ENCODE results near the gene CGREF1. TPM values are rescaled to one million over a fixed set of nuclear protein-coding genes. Genes with fewer than 3 reads are reported as not detected.
A peak's percentile ranks its signal among the peaks of the same experiment; 100 is the strongest.

The CGREF1 gene
- polyA plus RNA-seq, 1 of the 3 experiments (the other 2 are of a cell fraction), result 18.3 TPM

DNA sequence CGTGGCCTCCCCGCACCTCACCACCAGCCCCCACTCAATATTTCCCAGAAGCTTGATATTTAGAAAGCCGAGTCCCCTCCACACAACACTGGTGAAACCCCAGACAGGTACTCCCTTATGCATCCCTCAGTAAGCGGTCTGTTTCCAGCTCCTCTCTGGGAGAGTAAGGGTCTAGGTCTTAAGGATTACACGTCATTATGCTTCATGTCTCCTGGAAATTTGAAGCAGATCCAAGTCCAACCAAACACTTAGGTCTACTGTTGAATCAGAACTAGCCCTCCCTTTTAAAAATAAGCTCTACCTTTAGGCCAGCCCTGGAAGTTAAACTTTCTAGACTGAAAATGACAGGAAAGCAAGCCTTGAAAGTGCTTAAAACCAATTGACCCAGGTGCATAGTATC is 46.0 kb downstream of the CGREF1 start:
- peaks cover 14% of the 10 kb centered on the region for H4K20me1 ChIP-seq (ENCODE audit: insufficient read depth)
- TF ChIP-seq, protein P1, sequence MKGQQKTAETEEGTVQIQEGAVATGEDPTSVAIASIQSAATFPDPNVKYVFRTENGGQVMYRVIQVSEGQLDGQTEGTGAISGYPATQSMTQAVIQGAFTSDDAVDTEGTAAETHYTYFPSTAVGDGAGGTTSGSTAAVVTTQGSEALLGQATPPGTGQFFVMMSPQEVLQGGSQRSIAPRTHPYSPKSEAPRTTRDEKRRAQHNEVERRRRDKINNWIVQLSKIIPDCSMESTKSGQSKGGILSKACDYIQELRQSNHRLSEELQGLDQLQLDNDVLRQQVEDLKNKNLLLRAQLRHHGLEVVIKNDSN (IDR thresholded peaks at IDR 0.05; ENCODE audit: borderline replicate concordance, low read depth), result no peak
- TF ChIP-seq RCOR1 (IDR thresholded peaks at IDR 0.05; ENCODE audit: low read length), result no peak
- TF ChIP-seq FOSL2 (IDR thresholded peaks at IDR 0.05; ENCODE audit: borderline replicate concordance, low read depth), result no peak
- TF ChIP-seq, protein P2, sequence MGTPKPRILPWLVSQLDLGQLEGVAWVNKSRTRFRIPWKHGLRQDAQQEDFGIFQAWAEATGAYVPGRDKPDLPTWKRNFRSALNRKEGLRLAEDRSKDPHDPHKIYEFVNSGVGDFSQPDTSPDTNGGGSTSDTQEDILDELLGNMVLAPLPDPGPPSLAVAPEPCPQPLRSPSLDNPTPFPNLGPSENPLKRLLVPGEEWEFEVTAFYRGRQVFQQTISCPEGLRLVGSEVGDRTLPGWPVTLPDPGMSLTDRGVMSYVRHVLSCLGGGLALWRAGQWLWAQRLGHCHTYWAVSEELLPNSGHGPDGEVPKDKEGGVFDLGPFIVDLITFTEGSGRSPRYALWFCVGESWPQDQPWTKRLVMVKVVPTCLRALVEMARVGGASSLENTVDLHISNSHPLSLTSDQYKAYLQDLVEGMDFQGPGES (IDR thresholded peaks at IDR 0.05; ENCODE audit: low read depth, low read length), result no peak
- TF ChIP-seq, protein P3, sequence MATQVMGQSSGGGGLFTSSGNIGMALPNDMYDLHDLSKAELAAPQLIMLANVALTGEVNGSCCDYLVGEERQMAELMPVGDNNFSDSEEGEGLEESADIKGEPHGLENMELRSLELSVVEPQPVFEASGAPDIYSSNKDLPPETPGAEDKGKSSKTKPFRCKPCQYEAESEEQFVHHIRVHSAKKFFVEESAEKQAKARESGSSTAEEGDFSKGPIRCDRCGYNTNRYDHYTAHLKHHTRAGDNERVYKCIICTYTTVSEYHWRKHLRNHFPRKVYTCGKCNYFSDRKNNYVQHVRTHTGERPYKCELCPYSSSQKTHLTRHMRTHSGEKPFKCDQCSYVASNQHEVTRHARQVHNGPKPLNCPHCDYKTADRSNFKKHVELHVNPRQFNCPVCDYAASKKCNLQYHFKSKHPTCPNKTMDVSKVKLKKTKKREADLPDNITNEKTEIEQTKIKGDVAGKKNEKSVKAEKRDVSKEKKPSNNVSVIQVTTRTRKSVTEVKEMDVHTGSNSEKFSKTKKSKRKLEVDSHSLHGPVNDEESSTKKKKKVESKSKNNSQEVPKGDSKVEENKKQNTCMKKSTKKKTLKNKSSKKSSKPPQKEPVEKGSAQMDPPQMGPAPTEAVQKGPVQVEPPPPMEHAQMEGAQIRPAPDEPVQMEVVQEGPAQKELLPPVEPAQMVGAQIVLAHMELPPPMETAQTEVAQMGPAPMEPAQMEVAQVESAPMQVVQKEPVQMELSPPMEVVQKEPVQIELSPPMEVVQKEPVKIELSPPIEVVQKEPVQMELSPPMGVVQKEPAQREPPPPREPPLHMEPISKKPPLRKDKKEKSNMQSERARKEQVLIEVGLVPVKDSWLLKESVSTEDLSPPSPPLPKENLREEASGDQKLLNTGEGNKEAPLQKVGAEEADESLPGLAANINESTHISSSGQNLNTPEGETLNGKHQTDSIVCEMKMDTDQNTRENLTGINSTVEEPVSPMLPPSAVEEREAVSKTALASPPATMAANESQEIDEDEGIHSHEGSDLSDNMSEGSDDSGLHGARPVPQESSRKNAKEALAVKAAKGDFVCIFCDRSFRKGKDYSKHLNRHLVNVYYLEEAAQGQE (IDR thresholded peaks at IDR 0.05; ENCODE audit: low read depth, low read length), result no peak
- TF ChIP-seq SMC3 (IDR thresholded peaks at IDR 0.05; ENCODE audit: low read depth, low read length), result no peak
- no peak overlapping the region for H3K9ac ChIP-seq
- peak overlapping the region; percentile 68; the same call in 1 of the 2 replicates for H2AFZ ChIP-seq (ENCODE audit: low read depth)
- ChIA-PET CTCF (interaction anchor here (0.7 to 18.5 kb wide), 8 partner anchors 10 to 235 kb away, joined by 3 to 227 read pairs (median 4); partner anchors contain the start of genes AGBL5, EMILIN1 and KHK), POLR2A (interaction anchor here (0.6 to 5.7 kb wide), 10 partner anchors 9 to 422 kb away, joined by 3 to 80 read pairs (median 16); partner anchors contain the start of genes ABHD1, AGBL5, FNDC4 and GTF3C2)
- peak overlapping the region in 1 of 2 experiments; percentile 98; a peak in 2 of 4 replicates for H3K4me3 ChIP-seq (ENCODE audit: low read depth in 2 of 2, low read length in 1 of 2)
- no peak for DNase-seq
- 57% methylated on average over 5 of the region's 5 CpGs for WGBS (ENCODE audit: low lambda C conversion rate)
- peak overlapping the region; percentile 89 for H3K4me2 ChIP-seq
- H3K79me2 ChIP-seq (ENCODE audit: insufficient read depth), result peaks cover 36% of the 10 kb centered on the region
- H3K36me3 ChIP-seq (replicated peaks in 1 of 2; ENCODE audit: control insufficient read depth in 1 of 2, insufficient read depth in 2 of 2, low read length in 1 of 2), result peaks cover 16 to 26% of the 10 kb centered on the region in 2 experiments
- H3K27me3 ChIP-seq (ENCODE audit: insufficient read depth), result no peaks in the 10 kb centered on the region
- no peaks in the 10 kb centered on the region for H3K9me3 ChIP-seq
- no peaks in the 10 kb centered on the region for H3K9me2 ChIP-seq
- H3K27ac ChIP-seq (ENCODE audit: low read depth in 2 of 2, low read length in 1 of 2), result peak overlapping the region; percentile 89 to 98
- peaks cover 50 to 80% of the 10 kb centered on the region in 2 experiments for H3K4me1 ChIP-seq (ENCODE audit: control insufficient read depth in 1 of 2, insufficient read depth in 2 of 2, low read depth in 1 of 2, low read length in 1 of 2)
- peaks cover 12% of the 10 kb centered on the region for H3F3A ChIP-seq (replicated peaks; ENCODE audit: insufficient read depth)

DNA sequence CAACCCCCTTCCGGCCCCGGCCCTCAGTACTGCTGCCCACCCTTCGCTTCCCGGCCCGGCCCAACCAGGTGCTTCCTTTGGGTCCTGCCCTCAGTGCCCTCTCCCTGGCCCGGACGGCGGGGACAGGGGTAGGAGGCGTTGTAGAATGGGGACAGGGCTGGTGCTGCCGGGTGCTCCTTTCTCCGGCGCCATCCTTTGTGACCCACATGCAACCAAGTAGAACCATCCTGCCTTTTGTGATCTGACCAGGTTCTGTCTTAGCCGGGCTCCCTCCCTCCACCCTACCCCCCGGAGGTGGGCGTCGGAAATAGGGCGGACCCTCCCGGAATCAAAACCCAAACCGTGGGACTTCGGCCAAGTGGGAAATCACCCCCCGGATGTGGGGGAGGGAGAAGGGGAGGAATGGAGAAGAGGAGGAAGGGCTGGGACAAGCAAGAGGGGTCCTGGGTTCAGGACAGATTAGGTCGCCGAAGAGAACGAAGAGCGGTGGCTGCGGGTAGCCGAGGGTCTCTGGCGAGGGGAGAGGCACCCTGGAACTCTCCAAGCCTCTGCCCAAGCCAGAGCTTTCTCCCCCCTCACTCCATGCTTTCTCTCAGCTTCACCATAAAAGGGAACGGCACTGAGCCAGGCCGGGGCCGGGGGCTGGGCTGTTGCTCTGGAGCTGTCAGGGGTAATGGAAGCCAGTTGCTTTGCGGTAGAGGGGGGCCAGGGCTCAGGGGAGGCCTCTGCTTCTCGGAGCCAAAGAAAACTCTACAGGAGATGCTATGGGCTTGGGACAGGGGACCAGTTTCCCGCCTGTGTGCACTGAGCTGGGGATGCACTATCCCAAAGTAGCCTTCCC is 46.7 kb downstream of the CGREF1 start:
- H4K20me1 ChIP-seq (ENCODE audit: insufficient read depth), result peaks cover 14% of the 10 kb centered on the region
- peaks cover 22 to 33% of the 10 kb centered on the region in 2 experiments for H3K36me3 ChIP-seq (replicated peaks in 1 of 2; ENCODE audit: control insufficient read depth in 1 of 2, insufficient read depth in 2 of 2, low read length in 1 of 2)
- peak overlapping the region; percentile 89 for H3K4me2 ChIP-seq
- peak overlapping the region; percentile 63 for H3K9ac ChIP-seq
- DNase-seq, result peak; percentile 89
- H3K4me3 ChIP-seq (ENCODE audit: low read depth in 2 of 2, low read length in 1 of 2), result peak overlapping the region; percentile 97 to 98
- H3K27ac ChIP-seq (ENCODE audit: low read depth in 2 of 2, low read length in 1 of 2), result peak overlapping the region; percentile 89 to 98
- peak overlapping the region; percentile 68 for H2AFZ ChIP-seq (ENCODE audit: low read depth)
- POLR2A ChIA-PET, result interaction anchor here (0.6 to 5.7 kb wide), 12 partner anchors 9 to 423 kb away, joined by 3 to 80 read pairs (median 10); partner anchors contain the start of genes ABHD1, AGBL5, FNDC4 and GTF3C2
- WGBS (ENCODE audit: low lambda C conversion rate), result 5% methylated on average over 28 of the region's 34 CpGs
- H3K27me3 ChIP-seq (ENCODE audit: insufficient read depth), result no peaks in the 10 kb centered on the region
- peaks cover 44 to 74% of the 10 kb centered on the region in 2 experiments for H3K4me1 ChIP-seq (ENCODE audit: control insufficient read depth in 1 of 2, insufficient read depth in 2 of 2, low read depth in 1 of 2, low read length in 1 of 2)
- peaks cover 10% of the 10 kb centered on the region for H3F3A ChIP-seq (replicated peaks; ENCODE audit: insufficient read depth)
- H3K9me2 ChIP-seq, result no peaks in the 10 kb centered on the region
- peaks cover 43% of the 10 kb centered on the region for H3K79me2 ChIP-seq (ENCODE audit: insufficient read depth)
- H3K9me3 ChIP-seq, result no peaks in the 10 kb centered on the region
- CTCF ChIA-PET, result interaction anchor here (0.7 to 18.5 kb wide), 12 partner anchors 11 to 235 kb away, joined by 3 to 227 read pairs (median 4); partner anchors contain the start of genes AGBL5, EMILIN1 and KHK
- TF ChIP-seq FOXM1 (IDR thresholded peaks at IDR 0.05; ENCODE audit: low read depth), result peak; percentile 61; the same call in 1 of the 2 replicates
- TF ChIP-seq SMC3 (IDR thresholded peaks at IDR 0.05; ENCODE audit: low read depth, low read length), result peak; percentile 5; the same call in 1 of the 2 replicates
- no peak for TF ChIP-seq YY1 (IDR thresholded peaks at IDR 0.05; ENCODE audit: low read depth)
- TF ChIP-seq, protein P4, sequence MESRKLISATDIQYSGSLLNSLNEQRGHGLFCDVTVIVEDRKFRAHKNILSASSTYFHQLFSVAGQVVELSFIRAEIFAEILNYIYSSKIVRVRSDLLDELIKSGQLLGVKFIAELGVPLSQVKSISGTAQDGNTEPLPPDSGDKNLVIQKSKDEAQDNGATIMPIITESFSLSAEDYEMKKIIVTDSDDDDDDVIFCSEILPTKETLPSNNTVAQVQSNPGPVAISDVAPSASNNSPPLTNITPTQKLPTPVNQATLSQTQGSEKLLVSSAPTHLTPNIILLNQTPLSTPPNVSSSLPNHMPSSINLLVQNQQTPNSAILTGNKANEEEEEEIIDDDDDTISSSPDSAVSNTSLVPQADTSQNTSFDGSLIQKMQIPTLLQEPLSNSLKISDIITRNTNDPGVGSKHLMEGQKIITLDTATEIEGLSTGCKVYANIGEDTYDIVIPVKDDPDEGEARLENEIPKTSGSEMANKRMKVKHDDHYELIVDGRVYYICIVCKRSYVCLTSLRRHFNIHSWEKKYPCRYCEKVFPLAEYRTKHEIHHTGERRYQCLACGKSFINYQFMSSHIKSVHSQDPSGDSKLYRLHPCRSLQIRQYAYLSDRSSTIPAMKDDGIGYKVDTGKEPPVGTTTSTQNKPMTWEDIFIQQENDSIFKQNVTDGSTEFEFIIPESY (IDR thresholded peaks at IDR 0.05; ENCODE audit: borderline replicate concordance, low read depth), result no peak
- TF ChIP-seq RFX5 (IDR thresholded peaks at IDR 0.05; ENCODE audit: low read length), result no peak
- no peak for TF ChIP-seq TEAD4 (IDR thresholded peaks at IDR 0.05; ENCODE audit: borderline replicate concordance, insufficient read depth)
- no peak for TF ChIP-seq MEF2A (IDR thresholded peaks at IDR 0.05; ENCODE audit: borderline replicate concordance, low read depth)
- TF ChIP-seq, protein P2 (IDR thresholded peaks at IDR 0.05; ENCODE audit: low read depth, low read length), result no peak
- no peak for TF ChIP-seq SIN3A (IDR thresholded peaks at IDR 0.05; ENCODE audit: borderline replicate concordance, low read depth, low read length)
- no peak for TF ChIP-seq FOSL2 (IDR thresholded peaks at IDR 0.05; ENCODE audit: borderline replicate concordance, low read depth)
- no peak for TF ChIP-seq GATA2 (CRISPR knock-in tag; IDR thresholded peaks at IDR 0.05)

Measured in SK-N-SH (cell line).